ENCODE data around the gene KLF5. TPM values are rescaled to one million over a fixed set of nuclear protein-coding genes. Genes with fewer than 3 reads are reported as not detected.

KLF5 gene
- total RNA-seq, 1 experiment from 2014 or later: 65.9 TPM

GRCh38 chr13:73069206-73069805 is 10.5 kb downstream of the KLF5 start:
- Histone ChIP-seq H3F3A (ENCODE audit: insufficient read depth, low read depth) (peaks cover 39% of the 10 kb centered on the region), H3K4me3 (no peak overlapping the region), H3K27me3 (ENCODE audit: insufficient read depth, low read depth) (no peaks in the 10 kb centered on the region), H3K27ac (peak overlapping the region; percentile 23), H3K4me1 (replicated peaks; ENCODE audit: insufficient read depth) (peaks cover 69% of the 10 kb centered on the region), H3K36me3 (ENCODE audit: low read depth) (peaks cover 85% of the 10 kb centered on the region), H2AFZ (no peak overlapping the region), H3K9me2 (ENCODE audit: insufficient read depth) (no peaks in the 10 kb centered on the region), H3K9me3 (ENCODE audit: insufficient read depth, low read depth) (no peaks in the 10 kb centered on the region), H3K79me2 (ENCODE audit: low read depth) (peaks cover 99% of the 10 kb centered on the region), H4K20me1 (ENCODE audit: insufficient read depth) (no peaks in the 10 kb centered on the region), H3K4me2 (0 out of 2 replicates have a peak overlapping the region, but pooled peaks have one; percentile 23)
- no peak for TF ChIP-seq CTCF (conservative IDR thresholded peaks at IDR 0.05)
- peak in 1 of 2 experiments; percentile 62 for DNase-seq
- ChIA-PET POLR2A (ENCODE audit: unreplicated experiment) (interaction anchor here (0.6 to 0.7 kb wide), 2 partner anchors 11 to 147 kb away, joined by 3 to 13 read pairs; partner anchors contain the start of gene KLF5), CTCF (interaction anchor here (0.6 kb wide), 1 partner anchor 276 kb away, joined by 9 read pairs; no protein-coding TSS in a partner anchor)
- no TSS peak for BruUV-seq (replicated peaks)
- intact Hi-C loops (cut with micrococcal nuclease; ENCODE audit: unreplicated experiment): loop anchor here (10.0 kb wide), 1 partner anchor 125 kb away; no protein-coding TSS in a partner anchor

GRCh38 chr13:73070451-73071098 is 11.8 kb downstream of the KLF5 start:
- H4K20me1 ChIP-seq (ENCODE audit: insufficient read depth): no peaks in the 10 kb centered on the region
- H3K79me2 ChIP-seq (ENCODE audit: low read depth): peaks cover 98% of the 10 kb centered on the region
- ChIA-PET CTCF (no interaction called here), POLR2A (ENCODE audit: unreplicated experiment) (interaction anchor here (0.6 kb wide), 1 partner anchor 230 kb away, joined by 10 read pairs; no protein-coding TSS in a partner anchor)
- H3F3A ChIP-seq (ENCODE audit: insufficient read depth, low read depth): peaks cover 39% of the 10 kb centered on the region
- no TSS peak for BruUV-seq (replicated peaks)
- no peak overlapping the region for H2AFZ ChIP-seq
- H3K36me3 ChIP-seq (ENCODE audit: low read depth): peaks cover 85% of the 10 kb centered on the region
- intact Hi-C loops (cut with micrococcal nuclease; ENCODE audit: unreplicated experiment): no loop called here
- H3K9me3 ChIP-seq (ENCODE audit: insufficient read depth, low read depth): no peaks in the 10 kb centered on the region
- H3K9me2 ChIP-seq (ENCODE audit: insufficient read depth): no peaks in the 10 kb centered on the region
- H3K27me3 ChIP-seq (ENCODE audit: insufficient read depth, low read depth): no peaks in the 10 kb centered on the region
- H3K27ac ChIP-seq: 0 out of 2 replicates have a peak overlapping the region, but pooled peaks have one; percentile 11
- DNase-seq: no peak
- no peak for TF ChIP-seq EZH2 (IDR thresholded peaks at IDR 0.05; ENCODE audit: low read depth)
- no peak for TF ChIP-seq CTCF (conservative IDR thresholded peaks at IDR 0.05)
- no peak overlapping the region for H3K4me3 ChIP-seq
- H3K4me2 ChIP-seq: no peak overlapping the region
- H3K4me1 ChIP-seq (replicated peaks; ENCODE audit: insufficient read depth): peaks cover 56% of the 10 kb centered on the region

- no peak for DNase-seq
- Histone ChIP-seq H3K79me2 (ENCODE audit: low read depth) (peaks cover 82% of the 10 kb centered on the region), H3K4me1 (replicated peaks; ENCODE audit: insufficient read depth) (peaks cover 38% of the 10 kb centered on the region), H3K4me2 (no peak overlapping the region), H4K20me1 (ENCODE audit: insufficient read depth) (0 out of 2 replicates have a peak, but pooled peaks cover 3% of the 10 kb centered on the region), H3K9me3 (ENCODE audit: insufficient read depth, low read depth) (no peaks in the 10 kb centered on the region), H3F3A (ENCODE audit: insufficient read depth, low read depth) (peaks cover 41% of the 10 kb centered on the region; the same call in 1 of the 2 replicates), H2AFZ (no peak overlapping the region), H3K27me3 (ENCODE audit: insufficient read depth, low read depth) (no peaks in the 10 kb centered on the region), H3K4me3 (no peak overlapping the region), H3K36me3 (ENCODE audit: low read depth) (peaks cover 84% of the 10 kb centered on the region), H3K9me2 (ENCODE audit: insufficient read depth) (no peaks in the 10 kb centered on the region), H3K27ac (peak overlapping the region; percentile 63)
- BruUV-seq (replicated peaks): no TSS peak
- POLR2A ChIA-PET (ENCODE audit: unreplicated experiment): no interaction called here
- intact Hi-C loops (cut with micrococcal nuclease; ENCODE audit: unreplicated experiment): no loop called here
- CTCF ChIA-PET: no interaction called here
- no peak for TF ChIP-seq EZH2 (IDR thresholded peaks at IDR 0.05; ENCODE audit: low read depth)
Observed at GRCh38 chr13:73072239-73072900, 13.6 kb downstream of the KLF5 start.
